Measurements from ENCODE around the gene KIAA0513.

KIAA0513 gene

DNA sequence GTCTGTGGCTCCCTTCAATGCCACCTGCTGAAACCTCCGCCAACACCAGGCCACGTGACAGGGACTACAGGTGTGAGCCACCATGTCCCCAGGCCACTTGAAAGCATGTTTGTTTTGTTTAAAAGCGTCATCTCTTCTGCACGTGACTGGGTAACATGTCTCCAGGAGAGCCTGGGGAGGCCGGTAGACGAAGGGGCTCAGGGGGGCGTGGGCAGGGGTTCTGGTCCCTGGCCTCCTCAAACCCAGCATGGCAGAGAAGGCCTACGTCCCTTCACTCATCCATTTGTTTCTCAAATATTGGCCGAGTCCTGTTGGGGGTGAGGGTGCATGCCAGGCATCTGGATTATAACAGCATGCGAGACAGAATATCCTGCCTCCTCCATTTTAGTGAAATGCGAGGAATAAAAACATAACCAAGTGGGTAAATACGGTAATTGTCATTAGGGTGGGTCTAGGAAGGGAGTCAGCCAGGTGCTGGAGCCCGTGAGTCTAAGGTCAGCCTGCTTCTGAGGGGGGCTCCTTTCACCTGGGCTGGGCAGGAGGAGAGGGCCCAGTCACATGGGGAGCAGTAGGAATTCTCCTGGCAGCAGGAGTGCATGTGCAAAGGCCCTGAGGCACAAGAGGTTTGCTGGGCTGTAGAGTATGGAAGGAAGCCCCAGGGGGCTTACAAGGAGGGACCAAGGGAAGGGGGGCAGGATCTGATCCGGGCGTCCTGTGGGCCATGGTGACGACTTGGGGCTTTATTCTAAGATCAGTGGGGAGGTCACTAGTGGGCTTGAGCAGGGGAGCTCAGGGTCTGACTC, 111.4 kb downstream of the KIAA0513 start:
- DNase-seq = peak; percentile 72

DNA sequence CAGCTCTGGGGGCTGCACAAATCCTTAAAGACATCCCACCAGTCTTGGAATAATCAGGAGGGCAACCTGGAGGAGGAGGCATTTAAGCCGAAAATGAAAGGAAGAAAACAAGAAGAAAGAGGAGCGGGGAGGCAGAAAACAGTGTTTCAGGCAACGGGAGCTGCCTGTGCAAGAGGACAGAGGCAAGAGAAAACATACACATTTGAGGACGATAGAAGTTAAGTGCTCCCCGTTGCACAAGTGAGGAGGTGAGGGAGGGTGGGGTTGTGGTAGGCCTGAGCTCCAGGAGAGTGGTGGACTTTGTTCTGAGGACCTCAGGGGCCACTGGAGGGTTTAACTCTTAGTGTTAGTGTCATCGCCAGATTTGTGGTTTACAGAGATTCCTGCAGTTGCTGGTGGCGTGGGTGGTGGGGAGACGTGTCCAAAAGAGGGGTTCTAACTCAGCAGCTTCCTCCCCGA, 112.3 kb downstream of the KIAA0513 start:
- no peak for DNase-seq

DNA sequence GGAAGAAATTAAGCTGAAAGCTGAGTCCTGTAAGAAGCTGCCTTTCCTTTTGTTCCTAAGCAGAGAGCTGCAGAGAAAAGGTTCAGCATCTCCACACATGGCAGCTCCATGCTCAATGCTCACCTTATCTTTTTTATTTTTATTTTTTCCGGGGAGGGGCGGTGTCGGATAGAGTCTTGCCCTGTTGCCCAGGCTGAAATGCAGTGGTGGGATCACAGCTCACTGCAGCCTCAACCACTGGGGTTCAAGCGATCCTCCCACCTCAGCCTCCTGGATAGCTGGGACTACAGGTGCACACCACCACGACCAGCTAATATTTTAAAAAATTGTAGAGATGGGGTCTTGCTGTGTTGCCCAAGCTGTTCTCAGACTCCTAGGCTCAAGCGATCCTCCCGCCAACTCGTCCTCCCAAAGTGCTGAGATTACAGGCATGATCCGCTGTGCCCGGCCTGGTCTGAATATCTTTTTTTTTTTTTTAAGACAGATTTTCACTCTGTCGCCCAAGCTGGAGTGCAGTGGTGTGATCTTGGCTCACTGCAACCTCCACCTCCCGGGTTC, 112.9 kb downstream of the KIAA0513 start:
- no peak for DNase-seq

DNA sequence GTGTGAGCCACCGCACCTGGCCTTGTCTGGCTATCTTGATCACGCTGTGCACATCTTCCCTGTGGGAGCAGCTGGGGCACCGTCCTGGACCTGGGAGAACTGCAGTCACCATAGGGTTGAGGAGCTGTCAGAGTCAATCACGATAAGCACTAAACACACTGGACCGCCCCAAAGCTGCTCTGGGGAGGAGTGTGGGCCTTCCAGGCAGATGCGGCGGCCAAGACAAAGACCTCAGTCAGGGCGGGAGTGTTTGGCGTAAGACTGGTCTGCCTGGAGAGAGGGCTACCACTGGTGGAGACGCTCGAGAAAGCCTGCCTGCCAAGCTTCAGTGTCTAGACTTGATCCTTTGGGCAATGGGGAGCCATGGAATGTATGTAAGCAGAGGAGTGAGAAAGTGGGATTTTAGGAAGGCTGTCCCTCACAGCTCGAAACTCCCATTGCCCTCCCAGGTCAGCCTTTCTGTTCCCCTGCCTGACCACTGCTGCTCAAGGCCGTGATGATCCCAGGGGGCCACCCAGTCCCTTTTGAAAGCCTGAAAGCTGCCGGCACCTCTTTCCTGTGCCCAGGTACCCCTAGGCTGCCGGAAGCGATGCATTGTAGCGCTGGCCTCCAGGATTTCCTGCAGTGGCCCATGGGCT, 114.0 kb downstream of the KIAA0513 start:
- no peak for DNase-seq

DNA sequence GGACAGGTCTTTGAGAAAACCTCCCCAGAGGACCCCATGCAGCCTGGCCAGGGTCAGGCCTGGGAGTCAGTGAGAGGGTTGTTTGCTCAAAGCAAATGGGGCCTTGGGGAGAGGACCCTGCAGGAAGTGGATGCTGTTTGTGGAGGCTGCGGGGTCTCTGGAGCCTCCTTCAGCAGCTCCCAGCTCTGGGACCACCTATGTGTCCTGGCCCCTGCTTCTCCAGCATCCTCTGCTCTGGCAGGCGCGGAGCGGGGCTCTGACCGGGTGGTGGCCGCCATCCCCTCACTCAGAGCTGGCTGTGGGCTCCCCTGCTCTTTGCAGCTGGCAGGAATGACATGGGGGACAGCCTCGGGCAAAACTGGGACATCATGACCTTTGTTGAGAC, 114.5 kb downstream of the KIAA0513 start:
- no peak for DNase-seq

DNA sequence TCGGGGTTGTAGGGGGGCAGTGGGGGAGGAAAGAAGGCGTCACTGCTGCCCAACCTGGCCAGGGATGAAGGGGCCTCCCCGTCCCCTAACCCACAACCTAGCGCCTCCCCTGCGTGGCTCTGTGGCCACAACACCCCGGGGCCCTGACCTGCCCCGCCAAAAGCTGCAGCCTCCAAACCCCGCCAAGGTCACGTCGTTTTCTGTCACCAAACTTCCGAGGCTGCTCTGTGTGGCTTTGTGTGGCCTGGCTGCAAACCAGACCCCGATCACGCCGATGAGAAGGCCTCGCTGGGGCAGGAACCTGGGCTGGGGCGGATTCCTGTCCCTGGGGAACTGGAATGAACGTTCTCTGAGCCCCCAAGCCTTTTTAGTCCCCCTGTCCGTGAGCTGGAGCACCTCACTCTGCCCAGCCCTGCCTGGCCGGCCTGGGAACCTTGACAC, 115.2 kb downstream of the KIAA0513 start:
- no peak for DNase-seq

Data from NCI-H345 (cell line).